22Rv1 (cell line): ENCODE data around the gene LYST.

ENCODE experiments used
- H3K27ac ChIP-seq: fragments of 450-650 bp; 2 replicates; pipeline ENCODE4 v1.5.1; 2017
- CTCF ChIP-seq: fragments of 450-650 bp; IDR thresholded peaks from 2 replicates; pipeline ENCODE4 v1.5.1; 2017; ENCODE audit warnings: mild to moderate bottlenecking
- ZFX ChIP-seq: fragments of 450-650 bp; IDR thresholded peaks from 2 replicates; pipeline ENCODE4 v1.6.1; 2017; ENCODE audit warnings: antibody characterized with exemption, borderline replicate concordance

LYST gene

GRCh38 chr1:235734335-235734734 lies 132.4 kb downstream of the LYST start:
- no peak overlapping the region for H3K27ac ChIP-seq
- no peak for TF ChIP-seq ZFX
- TF ChIP-seq CTCF, result no peak

- TF ChIP-seq CTCF, result no peak
- H3K27ac ChIP-seq, result no peak overlapping the region
These were observed 136.7 kb downstream of the LYST start for GRCh38 chr1:235730007-235730406.

GRCh38 chr1:235726557-235726956 lies 140.1 kb downstream of the LYST start:
- TF ChIP-seq CTCF, result no peak
- TF ChIP-seq ZFX, result no peak
- H3K27ac ChIP-seq, result no peak overlapping the region

GRCh38 chr1:235725434-235725833 lies 141.3 kb downstream of the LYST start:
- TF ChIP-seq CTCF, result no peak
- no peak for TF ChIP-seq ZFX
- no peak overlapping the region for H3K27ac ChIP-seq

- TF ChIP-seq CTCF, result no peak
- no peak for TF ChIP-seq ZFX
- no peak overlapping the region for H3K27ac ChIP-seq
These were observed 142.0 kb downstream of the LYST start for GRCh38 chr1:235724730-235725129.

GRCh38 chr1:235722858-235723257 lies 143.8 kb downstream of the LYST start:
- TF ChIP-seq CTCF (no peak), ZFX (no peak)
- H3K27ac ChIP-seq, result no peak overlapping the region

- no peak overlapping the region for H3K27ac ChIP-seq
- TF ChIP-seq ZFX, result no peak
- no peak for TF ChIP-seq CTCF
These were observed 144.7 kb downstream of the LYST start for GRCh38 chr1:235721982-235722381.
